MM.1S (cell line): ENCODE measurements around the gene CCDC154.

Experiments
- DNase-seq: peaks from one replicate; pipeline ENCODE4 v3.0.0-alpha.2; 2015
- H2AFZ ChIP-seq: fragments of 300-600 bp; sonication (generic); 2 replicates; pipeline ENCODE4 v1.6.0; 2016; ENCODE audit warnings: antibody characterized with exemption, low read length
- H3F3A ChIP-seq: fragments of 300-600 bp; sonication (generic); 2 replicates; pipeline ENCODE4 v1.6.1; 2016; ENCODE audit warnings: mild to moderate bottlenecking, antibody characterized with exemption, low read length, moderate library complexity, mixed read lengths; ENCODE audit not compliant: insufficient read depth
- H3K27ac ChIP-seq: fragments of 300-600 bp; sonication (generic); 2 replicates; pipeline ENCODE4 v1.5.1; 2016; ENCODE audit warnings: mild to moderate bottlenecking, low read length
- H3K27me3 ChIP-seq: fragments of 300-600 bp; sonication (generic); replicated peaks from 2 replicates; pipeline ENCODE4 v1.6.0; 2016; ENCODE audit warnings: low read length; ENCODE audit not compliant: insufficient read depth
- H3K36me3 ChIP-seq: fragments of 300-600 bp; sonication (generic); replicated peaks from 2 replicates; pipeline ENCODE4 v1.6.1; 2016; ENCODE audit warnings: mild to moderate bottlenecking, low read length, mixed read lengths; ENCODE audit not compliant: insufficient read depth
- H3K4me1 ChIP-seq: fragments of 300-600 bp; sonication (generic); 2 replicates; pipeline ENCODE4 v1.6.1; 2016; ENCODE audit warnings: low read length, mixed read lengths
- H3K4me2 ChIP-seq: fragments of 300-600 bp; sonication (generic); 2 replicates; pipeline ENCODE4 v1.6.0; 2016; ENCODE audit warnings: low read depth, low read length
- H3K4me3 ChIP-seq: fragments of 300-600 bp; sonication (generic); 2 replicates; pipeline ENCODE4 v1.5.1; 2016; ENCODE audit warnings: low read length, mixed read lengths
- H3K79me2 ChIP-seq: fragments of 300-600 bp; sonication (generic); 2 replicates; pipeline ENCODE4 v1.6.1; 2016; ENCODE audit warnings: mixed run types, low read length, mixed read lengths
- H3K9ac ChIP-seq: fragments of 300-600 bp; sonication (generic); 2 replicates; pipeline ENCODE4 v1.6.1; 2016; ENCODE audit warnings: low read length, mixed read lengths
- H3K9me2 ChIP-seq: fragments of 300-600 bp; sonication (generic); replicated peaks from 2 replicates; pipeline ENCODE4 v1.6.1; 2016; ENCODE audit warnings: mild to moderate bottlenecking, low read length, mixed read lengths; ENCODE audit not compliant: insufficient read depth
- H3K9me3 ChIP-seq: fragments of 300-600 bp; sonication (generic); replicated peaks from 2 replicates; pipeline ENCODE4 v1.6.1; 2016; ENCODE audit warnings: mild to moderate bottlenecking, low read length, mixed read lengths; ENCODE audit not compliant: insufficient read depth
- H4K20me1 ChIP-seq: fragments of 300-600 bp; sonication (generic); 2 replicates; pipeline ENCODE4 v1.6.1; 2016; ENCODE audit warnings: mild to moderate bottlenecking, low read length, moderate library complexity, mixed read lengths; ENCODE audit not compliant: insufficient read depth
- EZH2 ChIP-seq: fragments of 300-600 bp; sonication (generic); optimal IDR thresholded peaks from 2 replicates; pipeline ENCODE3; 2017; ENCODE audit warnings: low read depth, mild to moderate bottlenecking, antibody characterized with exemption, low read length, mixed read lengths
- EZH2phosphoT487 ChIP-seq: fragments of 300-600 bp; sonication (generic); IDR thresholded peaks from 2 replicates; pipeline ENCODE4 v1.6.1; 2018; ENCODE audit warnings: antibody characterized with exemption, low read length
- TF ChIP-seq, protein P1 (sequence below): fragments of 300-600 bp; sonication (generic); IDR thresholded peaks from 2 replicates; pipeline ENCODE4 v1.5.1; 2016; ENCODE audit warnings: antibody characterized with exemption, low read length, mixed read lengths

Gene CCDC154

DNA sequence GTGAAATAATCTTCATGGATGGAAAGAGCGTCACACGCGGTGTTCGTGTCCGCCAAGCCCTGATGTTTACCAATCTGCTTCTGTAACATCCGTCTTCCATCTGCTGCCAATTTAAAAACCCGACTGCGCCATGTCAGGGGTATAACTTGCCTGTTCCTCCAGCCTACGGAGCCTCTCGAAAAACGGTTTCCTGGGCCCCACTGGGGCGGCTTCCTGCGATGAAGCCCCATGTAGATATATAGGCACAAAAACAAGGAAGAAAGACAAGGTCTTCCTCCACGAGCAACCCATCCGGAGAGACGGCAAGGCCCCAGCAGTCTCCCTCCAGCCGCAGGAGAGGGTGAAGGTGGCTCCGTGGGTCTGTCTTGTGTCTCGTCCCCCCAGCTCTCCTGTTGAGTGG is 44.3 kb upstream of the CCDC154 start, which contains the start of gene PTX4:
PTX4 (minus strand) TSS at position 326 of the 400 bp plus-strand sequence; CDS start at position 291, 35 bp downstream.
- Histone ChIP-seq H3K27ac (no peak within 1 kb of the TSS), H3K9me3 (no peaks in the 10 kb centered on the region), H3K4me3 (no peak within 1 kb of the TSS), H2AFZ (no peak within 1 kb of the TSS), H3K36me3 (no peaks in the 10 kb centered on the region), H3K9ac (no peak within 1 kb of the TSS), H3K27me3 (peaks cover 65% of the 10 kb centered on the region), H3K4me1 (peaks cover 5% of the 10 kb centered on the region; the same call in 1 of the 2 replicates), H3K4me2 (no peak within 1 kb of the TSS), H3K9me2 (no peaks in the 10 kb centered on the region), H4K20me1 (no peaks in the 10 kb centered on the region), H3F3A (no peaks in the 10 kb centered on the region), H3K79me2 (peaks cover 3% of the 10 kb centered on the region)
- DNase-seq, result no peak
- TF ChIP-seq, protein P1, sequence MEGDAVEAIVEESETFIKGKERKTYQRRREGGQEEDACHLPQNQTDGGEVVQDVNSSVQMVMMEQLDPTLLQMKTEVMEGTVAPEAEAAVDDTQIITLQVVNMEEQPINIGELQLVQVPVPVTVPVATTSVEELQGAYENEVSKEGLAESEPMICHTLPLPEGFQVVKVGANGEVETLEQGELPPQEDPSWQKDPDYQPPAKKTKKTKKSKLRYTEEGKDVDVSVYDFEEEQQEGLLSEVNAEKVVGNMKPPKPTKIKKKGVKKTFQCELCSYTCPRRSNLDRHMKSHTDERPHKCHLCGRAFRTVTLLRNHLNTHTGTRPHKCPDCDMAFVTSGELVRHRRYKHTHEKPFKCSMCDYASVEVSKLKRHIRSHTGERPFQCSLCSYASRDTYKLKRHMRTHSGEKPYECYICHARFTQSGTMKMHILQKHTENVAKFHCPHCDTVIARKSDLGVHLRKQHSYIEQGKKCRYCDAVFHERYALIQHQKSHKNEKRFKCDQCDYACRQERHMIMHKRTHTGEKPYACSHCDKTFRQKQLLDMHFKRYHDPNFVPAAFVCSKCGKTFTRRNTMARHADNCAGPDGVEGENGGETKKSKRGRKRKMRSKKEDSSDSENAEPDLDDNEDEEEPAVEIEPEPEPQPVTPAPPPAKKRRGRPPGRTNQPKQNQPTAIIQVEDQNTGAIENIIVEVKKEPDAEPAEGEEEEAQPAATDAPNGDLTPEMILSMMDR, result no peak
- TF ChIP-seq EZH2 (no peak), EZH2phosphoT487 (no peak)

DNA sequence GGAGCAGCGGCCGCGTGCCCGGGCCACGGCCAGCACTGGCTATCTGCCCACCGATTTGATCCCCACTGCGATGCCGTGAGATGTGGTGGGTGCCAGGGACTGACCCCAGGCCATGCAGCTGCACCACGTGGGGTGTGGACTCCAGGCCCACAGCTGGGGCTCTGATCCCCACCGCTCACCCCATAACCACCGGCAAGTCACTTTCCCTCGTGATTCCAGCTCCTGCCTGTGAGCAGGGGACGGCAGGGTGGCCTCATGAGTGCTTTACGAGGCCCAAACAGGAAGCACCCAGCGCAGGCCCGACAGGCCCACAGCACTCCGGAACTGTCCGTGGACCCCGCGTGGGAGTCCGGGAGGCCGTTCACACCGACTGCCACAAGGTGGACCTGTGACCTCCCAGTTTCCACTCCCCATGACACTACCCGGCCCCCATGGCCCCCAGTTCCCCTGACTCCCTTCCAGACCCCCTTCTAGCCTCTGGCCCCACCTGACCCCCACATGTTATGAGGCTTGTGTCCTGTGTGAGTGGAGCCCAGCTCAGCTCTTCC is 43.8 kb upstream of the CCDC154 start:
- H3K4me3 ChIP-seq, result no peak overlapping the region
- no peak overlapping the region for H3K9ac ChIP-seq
- H3K9me2 ChIP-seq, result no peaks in the 10 kb centered on the region
- no peaks in the 10 kb centered on the region for H3K36me3 ChIP-seq
- H3K4me1 ChIP-seq, result peaks cover 5% of the 10 kb centered on the region; the same call in 1 of the 2 replicates
- H3K9me3 ChIP-seq, result no peaks in the 10 kb centered on the region
- no peak for DNase-seq
- H2AFZ ChIP-seq, result no peak overlapping the region
- H3F3A ChIP-seq, result no peaks in the 10 kb centered on the region
- H4K20me1 ChIP-seq, result no peaks in the 10 kb centered on the region
- H3K27me3 ChIP-seq, result peaks cover 70% of the 10 kb centered on the region
- H3K4me2 ChIP-seq, result no peak overlapping the region
- no peak overlapping the region for H3K27ac ChIP-seq
- H3K79me2 ChIP-seq, result no peaks in the 10 kb centered on the region
- TF ChIP-seq EZH2, result no peak
- no peak for TF ChIP-seq EZH2phosphoT487
- TF ChIP-seq, protein P1, result no peak

DNA sequence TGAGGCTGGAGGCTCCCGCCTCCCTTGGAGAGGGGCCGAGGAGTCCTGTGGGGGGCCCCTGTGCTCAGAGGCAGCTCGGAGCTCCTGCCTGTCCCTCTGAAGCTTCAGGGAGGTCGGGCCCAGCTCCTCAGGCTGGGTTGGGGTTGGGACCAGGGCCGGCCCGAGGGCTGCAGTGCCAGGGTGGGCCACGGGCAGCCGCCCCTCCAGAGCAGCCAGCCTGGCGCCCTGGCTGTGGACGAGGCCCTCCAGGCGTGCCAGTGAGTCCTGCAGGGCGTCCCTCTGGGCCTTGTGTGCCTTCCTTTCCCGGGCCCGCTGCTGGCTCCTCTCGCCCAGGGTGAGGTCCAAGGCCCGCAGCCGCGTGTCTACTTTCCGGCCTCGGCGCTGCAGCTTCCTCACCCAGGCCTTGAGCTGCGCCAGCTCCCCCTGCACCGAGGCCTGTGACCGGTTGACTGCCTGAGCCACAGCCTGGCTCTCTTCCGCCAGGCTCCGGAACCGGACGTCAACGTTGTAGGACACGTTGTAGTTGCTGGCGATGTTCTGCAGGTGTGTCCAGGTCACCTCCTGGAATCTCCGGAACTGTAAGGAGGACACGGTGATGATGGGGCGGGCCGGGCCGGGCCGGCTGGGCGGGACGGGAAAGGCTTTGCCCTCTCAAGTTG is 43.2 kb upstream of the CCDC154 start:
- Histone ChIP-seq H4K20me1 (no peaks in the 10 kb centered on the region), H3K36me3 (no peaks in the 10 kb centered on the region), H3K4me2 (no peak overlapping the region), H3F3A (no peaks in the 10 kb centered on the region), H3K9me2 (no peaks in the 10 kb centered on the region), H3K79me2 (no peaks in the 10 kb centered on the region), H2AFZ (no peak overlapping the region), H3K4me3 (no peak overlapping the region), H3K27me3 (peaks cover 71% of the 10 kb centered on the region), H3K9me3 (no peaks in the 10 kb centered on the region), H3K9ac (no peak overlapping the region), H3K27ac (no peak overlapping the region), H3K4me1 (peaks cover under 1% of the 10 kb centered on the region; the same call in 1 of the 2 replicates)
- no peak for DNase-seq
- TF ChIP-seq EZH2phosphoT487 (no peak), EZH2 (no peak)
- TF ChIP-seq, protein P1, result no peak
